ENCODE results near the gene OLFML2A. TPM values are rescaled to one million over a fixed set of nuclear protein-coding genes. Genes with fewer than 3 reads are reported as not detected.
A peak's percentile ranks its signal among the peaks of the same experiment; 100 is the strongest.

Gene OLFML2A
- total RNA-seq, 1 donor from 2014 or later: 22.3 TPM

DNA sequence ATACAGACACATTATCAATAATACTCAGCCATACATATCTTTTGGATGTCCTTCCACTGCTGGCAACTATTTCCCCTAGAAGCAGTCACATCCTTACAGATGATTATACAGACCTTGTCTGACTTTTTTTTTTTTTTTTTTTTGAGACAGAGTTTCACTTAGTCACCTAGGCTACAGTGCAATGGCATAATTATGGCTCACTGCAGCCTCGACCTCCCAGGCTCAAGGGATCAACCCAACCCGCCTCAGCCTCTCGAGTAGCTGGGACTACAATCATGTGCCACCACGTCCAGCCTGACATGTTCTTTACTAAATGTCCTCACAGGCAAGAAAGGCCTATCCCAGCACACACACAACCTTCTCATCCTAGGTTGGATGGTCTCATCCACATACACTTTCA lies 29.9 kb upstream of the OLFML2A start:
- H3K4me3 ChIP-seq: no peak overlapping the region
- no peaks in the 10 kb centered on the region for H3K4me1 ChIP-seq
- H3K27ac ChIP-seq: no peak overlapping the region
- TF ChIP-seq CTCF (IDR thresholded peaks at IDR 0.05): no peak
- no peaks in the 10 kb centered on the region for H3K9me3 ChIP-seq
- H3K27me3 ChIP-seq (ENCODE audit: low read depth): no peaks in the 10 kb centered on the region
- DNase-seq: no peak
- intact Hi-C loops (cut with DNase I): no loop called here
- ATAC-seq: no peak
- H3K36me3 ChIP-seq: no peaks in the 10 kb centered on the region

- Histone ChIP-seq H3K27ac (no peak overlapping the region), H3K4me1 (no peaks in the 10 kb centered on the region), H3K36me3 (no peaks in the 10 kb centered on the region), H3K9me3 (no peaks in the 10 kb centered on the region), H3K4me3 (no peak overlapping the region), H3K27me3 (ENCODE audit: low read depth) (no peaks in the 10 kb centered on the region)
- intact Hi-C loops (cut with DNase I): no loop called here
- no peak for TF ChIP-seq CTCF (IDR thresholded peaks at IDR 0.05)
- ATAC-seq (no peak), DNase-seq (no peak)
These were observed 27.6 kb upstream of the OLFML2A start for GRCh38 chr9:124749284-124749683.

DNA sequence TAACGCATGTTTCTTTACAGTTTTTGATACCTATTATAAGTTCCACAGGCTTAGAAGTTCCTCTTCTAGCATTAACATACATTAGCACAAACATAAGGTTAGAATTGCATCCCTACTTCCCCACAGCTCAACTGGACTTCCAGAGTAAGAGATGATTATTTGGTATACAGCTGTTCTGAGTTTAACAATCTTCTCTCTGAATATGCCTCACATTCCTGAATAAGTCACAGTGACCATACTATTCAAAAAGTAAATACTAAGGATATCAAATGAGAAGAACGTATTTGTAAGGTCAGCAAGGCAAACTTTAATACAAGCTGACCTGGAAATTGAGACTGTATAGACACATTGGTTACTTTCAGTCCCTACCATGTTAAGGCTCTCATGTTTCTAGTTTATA lies 27.2 kb upstream of the OLFML2A start:
- ATAC-seq: no peak

DNA sequence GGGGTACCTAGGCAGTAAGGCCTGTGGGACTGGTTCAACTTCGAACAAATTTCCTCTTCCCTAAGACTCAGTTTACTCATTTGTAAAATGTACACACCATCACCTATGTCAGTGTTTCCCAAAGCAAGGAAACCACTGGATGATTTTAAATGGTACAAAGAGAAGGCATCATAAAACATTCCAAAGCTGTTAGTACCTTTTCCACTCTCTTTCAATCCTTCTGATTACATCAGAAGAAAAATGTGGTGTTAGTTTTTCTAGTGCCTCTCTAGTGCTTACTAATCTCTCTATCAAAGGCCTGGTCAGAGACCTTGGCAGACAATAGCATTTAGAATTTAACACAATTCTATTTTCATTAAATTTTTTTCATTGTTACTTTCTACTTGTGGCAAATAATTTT lies 24.0 kb upstream of the OLFML2A start:
- no peak for TF ChIP-seq CTCF (IDR thresholded peaks at IDR 0.05)
- intact Hi-C loops (cut with DNase I): no loop called here
- no peaks in the 10 kb centered on the region for H3K4me1 ChIP-seq
- H3K27ac ChIP-seq: no peak overlapping the region
- no peaks in the 10 kb centered on the region for H3K9me3 ChIP-seq
- H3K27me3 ChIP-seq (ENCODE audit: low read depth): peaks cover 8% of the 10 kb centered on the region
- no peak for DNase-seq
- no peak overlapping the region for H3K4me3 ChIP-seq
- H3K36me3 ChIP-seq: no peaks in the 10 kb centered on the region
- ATAC-seq: peak; percentile 70 to 94

More for the DNA sequence above, 27.2 kb upstream of the OLFML2A start:
- no peaks in the 10 kb centered on the region for H3K27me3 ChIP-seq (ENCODE audit: low read depth)
- no peak overlapping the region for H3K27ac ChIP-seq
- intact Hi-C loops (cut with DNase I): no loop called here
- H3K36me3 ChIP-seq: no peaks in the 10 kb centered on the region
- no peak for TF ChIP-seq CTCF (IDR thresholded peaks at IDR 0.05)
- no peaks in the 10 kb centered on the region for H3K9me3 ChIP-seq
- no peaks in the 10 kb centered on the region for H3K4me1 ChIP-seq
- no peak overlapping the region for H3K4me3 ChIP-seq
- DNase-seq: no peak

- DNase-seq (no peak), ATAC-seq (no peak)
- Histone ChIP-seq H3K36me3 (no peaks in the 10 kb centered on the region), H3K4me3 (no peak overlapping the region), H3K9me3 (no peaks in the 10 kb centered on the region), H3K27ac (no peak overlapping the region), H3K4me1 (peaks cover 6% of the 10 kb centered on the region), H3K27me3 (ENCODE audit: low read depth) (peaks cover 8% of the 10 kb centered on the region)
- no peak for TF ChIP-seq CTCF (IDR thresholded peaks at IDR 0.05)
- intact Hi-C loops (cut with DNase I): no loop called here
These were observed 22.6 kb upstream of the OLFML2A start for GRCh38 chr9:124754289-124754688.

GRCh38 chr9:124755061-124755460 lies 21.9 kb upstream of the OLFML2A start:
- peaks cover 8% of the 10 kb centered on the region for H3K27me3 ChIP-seq (ENCODE audit: low read depth)
- no peak overlapping the region for H3K4me3 ChIP-seq
- H3K9me3 ChIP-seq: no peaks in the 10 kb centered on the region
- ATAC-seq: no peak
- no peak for TF ChIP-seq CTCF (IDR thresholded peaks at IDR 0.05)
- intact Hi-C loops (cut with DNase I): no loop called here
- no peak overlapping the region for H3K27ac ChIP-seq
- H3K4me1 ChIP-seq: peaks cover 6% of the 10 kb centered on the region
- DNase-seq: no peak
- no peaks in the 10 kb centered on the region for H3K36me3 ChIP-seq
